ENCODE data around the gene SCAI. TPM values are rescaled to one million over a fixed set of nuclear protein-coding genes. Genes with fewer than 3 reads are reported as not detected.
"Not testable (repeated sequence)": the region's sequence is repeated elsewhere in the genome, so short reads cannot be mapped to it uniquely, and the experiment has no call there.

Gene SCAI
- total and polyA plus RNA-seq, 2 of the 4 experiments (the other 2 are of a cell fraction), result 3.6 to 14.5 TPM

- Histone ChIP-seq H2BK15ac (ENCODE audit: low read depth, low read length) (no peak overlapping the region), H3K79me1 (ENCODE audit: low read depth in 1 of 2, low read length in 2 of 2) (peaks cover 23 to 36% of the 10 kb centered on the region in 2 experiments), H3K4me1 (ENCODE audit: control insufficient read depth, insufficient read depth, low read length) (peaks cover 3% of the 10 kb centered on the region; the same call in 1 of the 2 replicates), H2AK5ac (ENCODE audit: low read depth, low read length) (no peak overlapping the region), H3K23ac (ENCODE audit: low read depth, low read length) (no peak overlapping the region), H3K14ac (replicated peaks; ENCODE audit: low read depth, low read length) (no peak overlapping the region), H2BK5ac (ENCODE audit: low read depth, low read length, poor library complexity, severe bottlenecking) (no peak overlapping the region), H3K4me2 (ENCODE audit: low read depth, low read length) (no peak overlapping the region), H2BK120ac (ENCODE audit: low read depth, low read length) (no peak overlapping the region), H4K5ac (ENCODE audit: low read depth, low read length) (no peak overlapping the region), H3K56ac (ENCODE audit: extremely low read depth, insufficient read depth, low read length) (no peak overlapping the region), H3K4me3 (ENCODE audit: insufficient read depth, low read depth, low read length) (no peak overlapping the region), H2AFZ (replicated peaks; ENCODE audit: low read length, poor library complexity) (no peak overlapping the region), H3K27ac (ENCODE audit: insufficient read depth, low read length) (no peak overlapping the region), H3K18ac (ENCODE audit: low read depth, low read length) (no peak overlapping the region), H3K9me1 (ENCODE audit: insufficient read depth, low read length) (peaks cover 6% of the 10 kb centered on the region; the same call in 1 of the 2 replicates), H3K9ac (ENCODE audit: low read depth, low read length) (no peak overlapping the region), H2BK20ac (ENCODE audit: low read depth, low read length) (no peak overlapping the region), H4K8ac (ENCODE audit: low read depth in 2 of 2, low read length in 2 of 2) (no peak overlapping the region), H3K4ac (ENCODE audit: low read depth, low read length) (no peak overlapping the region), H2AK9ac (replicated peaks; ENCODE audit: low read depth, low read length, poor library complexity) (no peak overlapping the region), H3K9me3 (ENCODE audit: control insufficient read depth, insufficient read depth, low read length) (no peaks in the 10 kb centered on the region), H4K91ac (ENCODE audit: insufficient read depth, low read depth, low read length) (no peak overlapping the region), H4K20me1 (ENCODE audit: insufficient read depth, low read length) (no peaks in the 10 kb centered on the region; the same call in 1 of the 2 replicates), H3K36me3 (ENCODE audit: control insufficient read depth, insufficient read depth, low read length) (no peaks in the 10 kb centered on the region), H3K27me3 (ENCODE audit: control insufficient read depth, insufficient read depth, low read length) (no peaks in the 10 kb centered on the region)
- POLR2A ChIA-PET (ENCODE audit: unreplicated experiment), result no interaction called here
- TF ChIP-seq CEBPB (IDR thresholded peaks at IDR 0.05; ENCODE audit: low read depth, low read length) (no peak), RAD21 (IDR thresholded peaks at IDR 0.05; ENCODE audit: low read length) (no peak), POLR2A (IDR thresholded peaks at IDR 0.05; ENCODE audit: low read depth, low read length) (no peak), USF2 (IDR thresholded peaks at IDR 0.05; ENCODE audit: low read depth, low read length) (no peak), CTCF (conservative IDR thresholded peaks at IDR 0.05; ENCODE audit: low read depth, low read length) (no peak), CHD1 (IDR thresholded peaks at IDR 0.05; ENCODE audit: low read depth, low read length) (no peak)
- dilution Hi-C loops (cut with HindIII; ENCODE audit: low sequenced_read_pairs, unreplicated experiment), result no loop called here
- in situ Hi-C loops (cut with MboI; ENCODE audit: low sequenced_read_pairs), result no loop called here
- peak; percentile 55 for DNase-seq
- intact Hi-C loops (cut with micrococcal nuclease), result no loop called here
- ATAC-seq (ENCODE audit: low read depth), result peak; percentile 61
- CTCF ChIA-PET, result no interaction called here
- no TSS peak for BruUV-seq (replicated peaks)
- WGBS, 2 experiments (ENCODE audit: extremely low coverage in 2 of 2, insufficient read length in 1 of 2), result no CpG with 5 or more reads among the region's 4 CpGs
Measured at GRCh38 chr9:125119643-125120286, 23.6 kb downstream of the SCAI start.

- CTCF ChIA-PET, result interaction anchor here (0.6 kb wide), 1 partner anchor 22 kb away, joined by 3 read pairs; no protein-coding TSS in a partner anchor
- H3K18ac ChIP-seq (ENCODE audit: low read depth, low read length); POLR2A ChIA-PET (ENCODE audit: unreplicated experiment); H4K20me1 ChIP-seq (ENCODE audit: insufficient read depth, low read length); H2AFZ ChIP-seq (replicated peaks; ENCODE audit: low read length, poor library complexity); H4K8ac ChIP-seq (ENCODE audit: low read depth in 2 of 2, low read length in 2 of 2); DNase-seq; H2BK15ac ChIP-seq (ENCODE audit: low read depth, low read length); in situ Hi-C loops (cut with MboI; ENCODE audit: low sequenced_read_pairs); H4K5ac ChIP-seq (ENCODE audit: low read depth, low read length); H3K9me3 ChIP-seq (ENCODE audit: control insufficient read depth, insufficient read depth, low read length); H2BK20ac ChIP-seq (ENCODE audit: low read depth, low read length); BruUV-seq (replicated peaks); H2BK5ac ChIP-seq (ENCODE audit: low read depth, low read length, poor library complexity, severe bottlenecking); H2BK120ac ChIP-seq (ENCODE audit: low read depth, low read length); H2AK5ac ChIP-seq (ENCODE audit: low read depth, low read length); H3K14ac ChIP-seq (replicated peaks; ENCODE audit: low read depth, low read length); H3K9me1 ChIP-seq (ENCODE audit: insufficient read depth, low read length); H3K36me3 ChIP-seq (ENCODE audit: control insufficient read depth, insufficient read depth, low read length); H3K56ac ChIP-seq (ENCODE audit: extremely low read depth, insufficient read depth, low read length); H3K4me3 ChIP-seq (ENCODE audit: insufficient read depth, low read depth, low read length); H3K27ac ChIP-seq (ENCODE audit: insufficient read depth, low read length); H4K91ac ChIP-seq (ENCODE audit: insufficient read depth, low read depth, low read length); dilution Hi-C loops (cut with HindIII; ENCODE audit: low sequenced_read_pairs, unreplicated experiment); ATAC-seq (ENCODE audit: low read depth); intact Hi-C loops (cut with micrococcal nuclease); H3K4me2 ChIP-seq (ENCODE audit: low read depth, low read length); H3K9ac ChIP-seq (ENCODE audit: low read depth, low read length); H3K4me1 ChIP-seq (ENCODE audit: control insufficient read depth, insufficient read depth, low read length); H3K23ac ChIP-seq (ENCODE audit: low read depth, low read length); H2AK9ac ChIP-seq (replicated peaks; ENCODE audit: low read depth, low read length, poor library complexity); H3K27me3 ChIP-seq (ENCODE audit: control insufficient read depth, insufficient read depth, low read length); H3K4ac ChIP-seq (ENCODE audit: low read depth, low read length): not testable (repeated sequence)
- no CpG with 5 or more reads among the region's 2 CpGs for WGBS, 2 experiments (ENCODE audit: extremely low coverage in 2 of 2, insufficient read length in 1 of 2)
- H3K79me1 ChIP-seq (ENCODE audit: low read depth in 1 of 2, low read length in 2 of 2), result peaks cover 14 to 29% of the 10 kb centered on the region in 2 experiments; a peak in 3 of 4 replicates
Measured at GRCh38 chr9:125118696-125119095, 24.6 kb downstream of the SCAI start.
